OCI-LY1 (cell line): ENCODE results near the gene IYD.

ENCODE experiments used
- EZH2 ChIP-seq: fragments of 200-600 bp; sonication (generic), shearing (Covaris generic); IDR thresholded peaks from 2 replicates; pipeline ENCODE4 v1.8.0; 2017; ENCODE audit warnings: borderline replicate concordance, mixed run types, mild to moderate bottlenecking, antibody characterized with exemption, low read length, moderate library complexity, mixed read lengths
- TF ChIP-seq, protein P1 (sequence below): fragments of 200-600 bp; sonication (generic), shearing (Covaris generic); IDR thresholded peaks from 2 replicates; pipeline ENCODE4 v1.5.1; 2017; ENCODE audit warnings: mild to moderate bottlenecking, antibody characterized with exemption, low read length, moderate library complexity, mixed read lengths

DNA sequence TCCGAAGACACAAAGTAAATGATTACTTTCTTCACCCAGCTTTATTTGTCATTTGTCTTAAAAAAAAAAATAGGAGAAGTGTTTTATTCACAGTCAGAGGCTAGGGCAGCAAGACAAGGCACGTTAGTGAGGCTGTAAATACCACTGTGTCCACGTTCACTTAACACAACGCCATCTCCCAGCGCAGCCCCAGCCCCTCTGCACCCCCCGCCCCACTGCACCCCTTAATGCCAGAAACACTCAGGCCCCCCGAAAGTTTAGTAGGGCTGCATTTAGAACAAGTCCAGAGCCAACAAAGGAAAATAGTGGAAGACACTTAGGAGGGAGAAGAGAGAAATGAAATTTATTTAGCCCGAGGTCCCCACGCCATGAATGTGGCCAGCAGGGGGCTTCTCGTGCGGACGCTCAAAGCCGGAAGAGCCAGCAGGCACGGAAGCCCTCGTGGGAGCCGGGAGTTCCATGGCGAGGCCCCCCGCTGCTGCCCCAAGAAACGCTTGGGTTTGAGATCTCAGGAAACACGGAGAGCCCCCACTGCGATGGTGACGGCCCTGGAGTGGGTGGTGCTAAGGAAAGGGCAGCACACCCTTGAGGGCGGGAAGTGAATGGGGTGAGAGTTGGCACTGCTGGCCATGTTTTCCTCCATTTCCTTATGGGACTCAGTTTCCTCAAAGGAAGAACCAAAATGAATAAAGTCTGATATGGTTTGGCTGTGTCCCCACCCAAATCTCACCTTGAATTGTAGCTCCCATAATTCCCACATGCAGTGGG, 50.2 kb downstream of the IYD start:
- TF ChIP-seq, protein P1, sequence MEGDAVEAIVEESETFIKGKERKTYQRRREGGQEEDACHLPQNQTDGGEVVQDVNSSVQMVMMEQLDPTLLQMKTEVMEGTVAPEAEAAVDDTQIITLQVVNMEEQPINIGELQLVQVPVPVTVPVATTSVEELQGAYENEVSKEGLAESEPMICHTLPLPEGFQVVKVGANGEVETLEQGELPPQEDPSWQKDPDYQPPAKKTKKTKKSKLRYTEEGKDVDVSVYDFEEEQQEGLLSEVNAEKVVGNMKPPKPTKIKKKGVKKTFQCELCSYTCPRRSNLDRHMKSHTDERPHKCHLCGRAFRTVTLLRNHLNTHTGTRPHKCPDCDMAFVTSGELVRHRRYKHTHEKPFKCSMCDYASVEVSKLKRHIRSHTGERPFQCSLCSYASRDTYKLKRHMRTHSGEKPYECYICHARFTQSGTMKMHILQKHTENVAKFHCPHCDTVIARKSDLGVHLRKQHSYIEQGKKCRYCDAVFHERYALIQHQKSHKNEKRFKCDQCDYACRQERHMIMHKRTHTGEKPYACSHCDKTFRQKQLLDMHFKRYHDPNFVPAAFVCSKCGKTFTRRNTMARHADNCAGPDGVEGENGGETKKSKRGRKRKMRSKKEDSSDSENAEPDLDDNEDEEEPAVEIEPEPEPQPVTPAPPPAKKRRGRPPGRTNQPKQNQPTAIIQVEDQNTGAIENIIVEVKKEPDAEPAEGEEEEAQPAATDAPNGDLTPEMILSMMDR = peak; percentile 90
- TF ChIP-seq EZH2 = no peak
